ENCODE measurements around the gene MYO1H. TPM values are rescaled to one million over a fixed set of nuclear protein-coding genes. Genes with fewer than 3 reads are reported as not detected.

Gene MYO1H
- total RNA-seq, 1 experiment from 2014 or later, result 0.26 TPM

- Histone ChIP-seq H2BK120ac (ENCODE audit: low read depth, low read length, poor library complexity, severe bottlenecking) (no peak overlapping the region), H3T11ph (ENCODE audit: low read length) (no peak overlapping the region), H3K27ac (ENCODE audit: insufficient read length, low read depth, low read length) (no peak overlapping the region), H3K18ac (ENCODE audit: insufficient read length, low read depth, low read length) (no peak overlapping the region), H3K79me2 (ENCODE audit: insufficient read depth, low read length) (peaks cover 37% of the 10 kb centered on the region; the same call in 1 of the 2 replicates), H2BK15ac (ENCODE audit: low read depth, low read length) (no peak overlapping the region), H3K23me2 (ENCODE audit: insufficient read length, low read depth, low read length, poor library complexity, severe bottlenecking) (no peaks in the 10 kb centered on the region), H3K27me3 (ENCODE audit: insufficient read depth, low read length) (no peaks in the 10 kb centered on the region), H4K8ac (replicated peaks; ENCODE audit: insufficient read length, low read depth, low read length) (no peak overlapping the region), H2BK20ac (ENCODE audit: low read depth, low read length, poor library complexity, severe bottlenecking) (no peak overlapping the region), H2BK12ac (ENCODE audit: insufficient read length, low read depth, low read length) (no peak overlapping the region), H3K79me1 (ENCODE audit: insufficient read depth, low read depth, low read length, poor library complexity, severe bottlenecking) (peaks cover 8% of the 10 kb centered on the region), H3K9ac (ENCODE audit: extremely low read depth, insufficient read length, low read length) (no peak overlapping the region), H2AK5ac (ENCODE audit: insufficient read length, low read length) (no peak overlapping the region), H4K20me1 (ENCODE audit: control insufficient read depth, insufficient read depth, insufficient read length) (peaks cover under 1% of the 10 kb centered on the region), H3K56ac (ENCODE audit: insufficient read length, low read depth, low read length) (no peak overlapping the region), H3K23ac (ENCODE audit: insufficient read length, low read depth, low read length) (no peak overlapping the region), H3K4me1 (ENCODE audit: insufficient read depth, low read length) (peaks cover 12% of the 10 kb centered on the region), H4K5ac (ENCODE audit: insufficient read length, low read depth, low read length) (no peak overlapping the region), H3K14ac (ENCODE audit: insufficient read depth, low read length) (no peak overlapping the region), H2AFZ (ENCODE audit: low read length) (no peak overlapping the region), H3K9me3 (ENCODE audit: control insufficient read depth, low read depth, low read length) (no peaks in the 10 kb centered on the region), H3K4ac (ENCODE audit: low read depth, low read length) (no peak overlapping the region), H3K4me2 (ENCODE audit: insufficient read depth, insufficient read length, low read length) (no peak overlapping the region), H2BK5ac (ENCODE audit: insufficient read length, low read length) (no peak overlapping the region), H4K91ac (ENCODE audit: insufficient read length, low read depth, low read length) (no peak overlapping the region)
- no peaks in the 10 kb centered on the region for H3K27me3 Mint-ChIP-seq (ENCODE audit: low read depth)
- peaks cover 45 to 60% of the 10 kb centered on the region in 2 experiments for H3K4me1 Mint-ChIP-seq
- no peak overlapping the region; a peak in 1 of 7 replicates for H3K27ac Mint-ChIP-seq
- H3K9me3 Mint-ChIP-seq, result no peaks in the 10 kb centered on the region
- H3K4me3 Mint-ChIP-seq, result no peak overlapping the region
- no CpG with 5 or more reads among the region's 3 CpGs for WGBS (ENCODE audit: extremely low coverage, insufficient read length, low lambda C conversion rate)
- H3K36me3 Mint-ChIP-seq (ENCODE audit: insufficient read depth in 1 of 3, low read depth in 3 of 3), result peaks cover 20 to 48% (median 37%) of the 10 kb centered on the region in 3 experiments; a peak in 6 of 7 replicates
- no peak for DNase-seq
- TF ChIP-seq CTCF (conservative IDR thresholded peaks at IDR 0.05), result no peak
These were observed 119.1 kb downstream of the MYO1H start for GRCh38 chr12:109466821-109467220.

All from H9 (cell line).